Stimulated activated CD4-positive, alpha-beta T cell treated with anti-CD3 and anti-CD28 coated beads, Interleukin-2, amount 100 ng/mL, for 4 hours (primary cell): ENCODE measurements around the gene ULK2.
"Not testable (repeated sequence)": the region's sequence is repeated elsewhere in the genome, so short reads cannot be mapped to it uniquely, and the experiment has no call there.

ENCODE experiments used
- DNase-seq: peaks from one replicate; pipeline ENCODE4 v3.0.0-alpha.2; 2020; ENCODE audit warnings: low read depth

The ULK2 gene

DNA sequence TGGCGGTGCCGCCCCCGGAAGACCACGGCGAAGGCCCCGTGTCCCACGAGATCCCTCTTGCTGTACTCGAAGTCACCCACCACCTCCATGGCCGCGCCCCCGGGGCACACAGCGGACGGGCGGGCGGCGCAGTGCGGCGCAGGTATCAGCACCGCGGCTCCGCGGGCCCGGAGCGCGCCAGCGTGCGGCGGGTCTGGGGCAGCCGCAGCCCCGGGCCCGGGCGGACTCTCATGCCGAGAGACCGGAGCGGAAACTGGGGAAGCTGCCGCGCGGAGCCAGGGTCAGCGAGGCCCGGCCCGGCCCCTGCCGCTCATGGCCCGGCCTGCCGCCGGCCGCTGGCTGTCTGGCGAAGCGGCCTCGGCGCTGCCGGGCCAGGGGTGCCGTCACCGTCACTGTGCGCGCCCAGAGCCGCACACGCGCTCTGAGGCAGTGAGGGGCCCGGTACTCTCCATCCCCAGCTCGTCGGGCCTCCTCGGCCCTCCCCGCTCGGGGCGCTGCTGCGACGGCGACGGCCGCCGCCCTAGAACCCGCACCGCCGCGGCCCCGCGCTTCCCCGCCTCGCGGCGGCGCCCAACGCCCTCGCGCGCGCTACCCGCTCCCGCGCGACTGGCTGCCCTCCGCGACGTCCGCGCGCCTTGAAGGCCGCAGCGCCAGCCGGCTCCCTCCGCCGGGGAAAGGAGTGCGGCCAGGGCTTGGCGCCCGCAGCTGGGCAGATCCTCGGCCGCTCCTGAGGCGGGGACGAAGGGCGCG is at the start of gene ULK2:
Gene ULK2 (minus strand): TSS at position 608 of the 750 bp plus-strand sequence. CDS start 519 bp downstream, at position 89.
- peak; percentile 24 for DNase-seq

DNA sequence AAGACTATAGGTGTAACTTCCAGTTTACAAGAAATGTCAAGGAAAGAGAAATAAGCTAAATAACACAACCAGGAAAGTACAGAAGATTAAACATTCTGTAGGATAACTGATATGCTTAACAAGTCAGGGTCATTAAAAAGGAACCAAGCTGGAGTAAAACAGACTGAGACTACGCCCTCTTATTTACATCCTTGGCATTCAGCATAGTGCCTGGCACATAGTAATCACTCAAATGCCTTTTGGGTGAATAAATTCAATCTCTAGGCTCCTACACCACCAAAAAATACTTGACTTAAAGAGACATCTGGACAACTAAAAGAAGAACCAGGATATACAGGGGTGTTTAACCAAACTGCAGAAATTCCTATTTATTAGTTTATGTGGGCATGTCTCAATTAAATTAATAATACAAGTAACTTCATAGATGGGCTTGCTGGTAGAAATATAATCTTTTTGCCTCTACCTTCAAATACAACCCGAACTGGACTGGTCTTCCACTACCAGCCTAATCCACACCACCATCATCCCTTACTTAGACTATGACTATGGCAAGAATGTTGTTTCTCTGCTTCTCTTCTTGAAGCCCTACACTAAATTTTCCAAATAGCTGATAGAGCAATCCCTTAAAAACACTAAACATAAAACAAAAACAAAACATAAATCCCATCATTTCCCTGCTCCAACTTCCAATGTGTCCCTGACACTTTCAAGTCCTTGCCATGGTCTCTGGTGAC is 47.7 kb upstream of the ULK2 start:
- DNase-seq = no peak

GRCh38 chr17:19911033-19911432 is 43.3 kb upstream of the ULK2 start:
- DNase-seq = no peak

DNA sequence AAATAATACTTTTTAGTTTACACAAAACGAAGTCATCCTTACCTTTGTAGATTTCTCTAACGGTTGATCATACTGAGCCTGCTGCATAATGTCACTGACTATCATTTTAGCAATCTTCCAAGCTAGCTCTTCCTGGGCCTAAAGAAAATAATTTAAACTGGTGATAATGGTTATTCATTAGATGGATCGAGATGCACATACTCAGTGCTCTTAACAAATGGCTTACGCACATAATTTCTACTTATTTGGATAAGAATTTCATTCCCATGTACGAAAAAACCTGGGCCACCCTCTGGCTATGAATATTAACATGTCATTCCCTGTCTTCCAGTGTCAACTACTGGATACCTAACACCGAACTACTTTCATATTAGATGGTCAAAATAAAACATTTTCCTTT is 41.4 kb upstream of the ULK2 start:
- DNase-seq = no peak

DNA sequence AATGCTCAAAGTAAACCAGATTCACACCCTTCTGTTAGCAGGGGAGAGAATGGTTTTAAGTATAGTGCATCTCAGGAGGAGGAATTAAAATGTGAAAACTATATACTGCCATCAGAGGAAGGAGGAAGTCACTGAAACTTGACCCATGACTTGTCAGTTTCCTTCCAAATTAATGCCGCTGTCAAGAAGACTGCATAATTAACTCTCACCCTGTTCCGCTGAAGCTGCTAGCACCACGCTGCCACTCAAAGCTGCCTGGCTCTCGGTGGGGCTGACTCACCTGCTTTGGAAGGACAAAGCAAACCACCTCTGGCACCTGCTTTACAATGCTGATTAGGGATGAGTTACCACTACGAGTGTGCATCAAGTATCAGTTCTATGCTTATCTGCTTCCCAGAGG is 37.8 kb upstream of the ULK2 start:
- DNase-seq = no peak

DNA sequence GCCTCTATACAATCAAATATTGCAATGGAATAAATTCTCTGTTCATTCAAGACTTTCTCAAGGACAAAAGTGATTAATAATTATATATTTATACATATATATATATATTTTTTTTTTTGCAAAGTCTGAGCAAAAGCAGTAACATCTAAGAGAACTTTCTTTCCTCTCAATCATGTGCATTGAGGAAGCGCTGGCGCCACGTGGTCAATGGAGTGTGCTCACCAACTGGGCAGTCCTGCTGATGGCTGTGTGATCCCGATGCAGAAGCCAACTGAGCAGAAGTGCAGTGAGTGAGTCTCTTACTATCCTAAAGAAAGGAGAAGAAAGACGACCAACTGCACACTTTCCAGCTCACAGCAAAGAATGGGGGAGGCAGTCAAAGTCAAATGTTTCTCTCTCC is 37.2 kb upstream of the ULK2 start:
- DNase-seq = no peak

- DNase-seq = no peak
Observed at GRCh38 chr17:19904412-19904811, 36.7 kb upstream of the ULK2 start.

DNA sequence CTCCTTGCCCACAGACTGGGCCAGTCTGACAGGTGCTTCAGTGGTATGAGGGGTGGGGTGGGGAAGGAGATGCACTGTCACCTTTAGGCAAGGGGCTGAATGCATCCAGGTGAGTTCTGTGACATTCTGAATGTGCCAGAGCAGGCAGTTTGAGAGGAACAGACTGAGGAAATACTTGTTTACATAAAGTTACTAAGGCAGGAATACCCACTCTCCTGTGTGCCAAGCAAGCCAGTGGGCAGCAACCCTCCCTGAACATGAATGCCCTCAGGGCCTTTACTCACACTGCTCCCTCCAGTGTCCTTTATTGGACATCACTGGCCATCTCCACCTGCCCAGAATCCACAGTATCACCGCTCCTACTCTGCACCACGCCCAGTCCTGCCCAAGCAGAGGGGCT is 33.1 kb upstream of the ULK2 start:
- no peak for DNase-seq

DNA sequence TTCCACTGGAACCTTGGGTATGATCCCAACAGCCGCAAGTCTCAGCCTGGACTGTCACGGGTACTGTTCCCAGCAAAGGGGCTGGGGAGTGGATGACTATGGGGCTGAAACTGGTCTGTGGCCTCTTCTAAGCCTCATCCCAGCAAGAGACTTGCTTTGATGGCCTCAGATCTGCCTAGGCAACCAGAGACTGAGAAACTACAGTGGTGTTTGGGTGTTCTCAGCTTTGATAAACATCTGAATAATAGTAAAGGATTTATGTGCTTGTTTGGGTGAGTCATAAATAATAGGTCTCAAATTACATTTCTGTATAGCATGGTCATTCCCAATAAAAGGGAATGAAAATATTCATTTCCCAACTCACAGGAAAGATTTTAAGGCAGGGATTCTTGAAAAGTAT is 30.2 kb upstream of the ULK2 start:
- no peak for DNase-seq

DNA sequence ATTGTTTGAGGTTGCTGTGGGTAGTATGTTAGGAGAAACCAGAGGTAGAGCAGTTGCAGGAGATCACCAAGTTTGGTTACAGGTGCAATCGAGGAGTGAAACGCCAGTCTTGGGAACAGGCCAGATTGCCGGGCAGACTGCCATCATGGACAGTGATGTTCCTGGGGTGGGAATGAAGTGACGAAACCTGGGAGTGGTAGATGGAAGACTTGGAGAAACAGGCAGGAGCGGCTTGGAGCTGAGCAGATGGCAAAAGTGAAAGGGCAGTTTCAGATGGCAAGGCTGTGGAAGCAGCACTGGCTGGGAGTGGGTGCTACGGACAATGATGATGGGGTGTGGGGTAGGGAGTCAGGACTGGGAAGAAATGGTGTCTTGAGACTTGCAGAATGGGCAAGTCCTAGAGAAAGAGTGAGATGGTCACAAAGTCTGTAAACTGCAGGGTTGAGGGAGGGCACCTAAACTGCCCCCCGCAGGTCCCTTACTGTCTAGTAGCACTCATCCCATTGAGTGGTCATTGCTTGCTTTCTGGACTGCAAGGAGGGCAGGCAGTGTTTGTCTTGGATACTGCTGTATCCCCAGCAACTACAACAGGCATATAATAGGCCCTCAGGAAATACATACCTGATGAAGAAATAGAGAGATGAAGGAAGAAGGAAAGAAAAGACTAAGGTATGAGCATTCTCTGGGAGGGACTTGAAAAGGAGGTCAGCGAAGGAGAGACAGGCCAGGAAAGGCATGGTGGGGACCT is 29.5 kb upstream of the ULK2 start:
- no peak for DNase-seq

GRCh38 chr17:19896679-19897078 is 28.9 kb upstream of the ULK2 start:
- no peak for DNase-seq

- DNase-seq = not testable (repeated sequence)
Observed at GRCh38 chr17:19890554-19890953, 22.8 kb upstream of the ULK2 start.

- not testable (repeated sequence) for DNase-seq
Observed at GRCh38 chr17:19890001-19890400, 22.3 kb upstream of the ULK2 start.

DNA sequence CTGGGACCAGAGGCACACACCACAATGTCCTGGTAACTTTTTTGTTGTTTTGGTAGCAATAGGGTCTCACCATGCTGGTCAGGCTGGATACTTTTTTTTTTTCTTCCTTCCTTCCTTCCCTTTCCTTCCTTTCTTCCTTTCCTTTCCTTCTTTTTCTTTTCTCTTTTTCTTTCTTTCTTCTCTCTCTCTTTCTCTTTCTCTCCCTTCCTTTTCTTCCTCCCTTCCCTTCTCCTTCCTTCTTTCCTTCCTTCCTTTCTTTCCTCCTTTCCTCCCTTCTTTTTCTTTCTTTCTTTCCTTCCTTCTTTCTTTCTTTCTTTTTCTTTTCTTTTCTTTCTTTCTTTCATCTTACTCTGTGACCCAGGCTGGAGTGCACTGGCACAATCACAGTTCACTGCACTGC is 18.4 kb upstream of the ULK2 start:
- no peak for DNase-seq

GRCh38 chr17:19883537-19884215 is 15.9 kb upstream of the ULK2 start:
- no peak for DNase-seq

DNA sequence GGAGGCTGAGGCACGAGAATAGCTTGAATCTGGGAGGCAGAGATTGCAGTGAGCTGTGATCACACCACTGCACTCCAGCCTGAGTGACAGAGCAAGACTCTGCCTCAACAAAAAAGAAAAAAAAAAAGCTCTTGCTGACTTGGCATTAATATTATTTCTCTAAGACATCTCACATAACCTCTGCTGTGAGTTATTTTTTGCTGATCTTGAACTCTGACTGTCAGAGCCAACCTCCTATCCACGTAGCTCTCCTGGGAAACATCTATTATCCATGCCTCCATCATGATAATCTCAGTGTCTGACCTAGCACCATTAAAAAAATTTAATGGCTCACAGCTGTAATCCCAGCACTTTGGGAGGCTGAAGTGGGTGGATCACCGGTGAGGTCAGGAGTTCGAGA is 12.7 kb upstream of the ULK2 start:
- no peak for DNase-seq

DNA sequence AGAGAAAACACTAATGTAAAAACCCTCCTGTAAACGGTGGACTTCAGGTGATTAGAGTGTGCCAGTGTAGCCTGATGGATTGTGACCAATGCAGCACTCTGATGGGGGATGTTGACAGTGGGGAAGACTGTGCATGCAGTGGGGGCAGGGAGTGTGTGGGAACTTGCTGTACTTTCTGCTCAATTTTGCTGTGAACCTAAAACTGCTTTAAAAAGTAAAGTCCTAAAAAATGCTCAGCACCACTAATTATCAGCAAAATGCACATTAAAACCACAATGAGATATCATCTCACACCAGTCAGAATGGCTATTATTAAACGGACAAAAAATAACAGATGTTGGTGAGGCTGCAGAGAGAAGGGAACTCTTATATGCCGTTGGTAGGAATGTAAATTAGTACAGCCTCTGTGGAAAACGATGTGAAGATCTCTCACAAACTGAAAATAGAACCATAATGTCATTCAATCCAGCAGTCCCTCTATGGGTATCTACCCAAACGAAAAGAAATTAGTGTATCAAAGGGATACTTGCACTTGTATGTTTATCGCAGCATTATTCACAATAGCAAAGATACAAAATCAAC is 9.7 kb upstream of the ULK2 start:
- DNase-seq = no peak

DNA sequence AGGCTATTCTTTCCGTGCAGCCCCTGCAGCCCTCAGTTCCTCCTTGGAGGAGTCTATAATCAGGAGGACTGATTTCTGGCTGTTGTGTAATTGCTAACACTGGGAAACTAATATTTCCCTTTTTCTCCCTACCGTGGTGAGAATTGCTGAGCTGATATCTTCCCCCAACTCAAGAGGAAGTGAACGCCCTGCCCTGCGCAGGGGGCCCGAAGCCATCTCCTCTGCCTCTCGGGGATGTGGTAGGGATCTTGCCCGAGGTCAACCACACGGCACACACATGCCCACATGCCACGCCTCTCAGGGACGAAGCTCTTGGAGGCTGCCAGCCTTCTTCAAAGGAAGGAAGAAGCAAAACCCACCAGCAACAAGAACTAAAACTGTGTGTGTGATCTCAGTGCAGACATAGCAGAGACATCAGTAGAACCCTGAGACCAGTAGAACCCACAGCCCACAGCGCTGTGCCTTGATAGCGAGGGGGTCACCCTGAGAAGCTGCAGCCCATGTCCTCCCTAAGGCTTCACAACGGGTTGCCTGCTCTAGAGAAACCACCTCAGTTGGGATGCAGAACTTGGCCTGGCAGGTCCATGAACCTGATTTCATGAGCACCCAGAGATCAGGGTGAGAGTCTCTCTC is 8.9 kb upstream of the ULK2 start:
- DNase-seq = no peak

- no peak for DNase-seq
Observed at GRCh38 chr17:19874256-19874655, 6.5 kb upstream of the ULK2 start.

DNA sequence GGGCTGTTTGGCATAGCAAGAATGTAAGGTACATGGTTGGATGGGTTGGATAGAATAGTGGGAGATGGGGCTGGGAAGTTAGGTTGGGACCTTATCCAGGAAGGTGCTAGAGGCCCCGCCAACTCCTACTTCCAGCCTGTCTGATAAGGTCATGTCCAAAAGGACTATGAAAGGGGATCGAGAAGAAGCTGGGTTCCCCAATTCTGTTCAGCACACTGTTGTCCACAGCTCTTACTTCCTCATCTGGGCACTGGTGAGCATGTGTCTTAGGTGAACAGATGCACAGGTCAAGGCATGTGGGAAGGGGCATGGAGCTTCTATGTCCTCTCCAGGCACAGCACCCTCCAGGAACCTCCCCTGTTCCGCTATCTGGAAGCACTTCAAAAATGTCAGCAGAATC is 5.6 kb upstream of the ULK2 start:
- DNase-seq = no peak

DNA sequence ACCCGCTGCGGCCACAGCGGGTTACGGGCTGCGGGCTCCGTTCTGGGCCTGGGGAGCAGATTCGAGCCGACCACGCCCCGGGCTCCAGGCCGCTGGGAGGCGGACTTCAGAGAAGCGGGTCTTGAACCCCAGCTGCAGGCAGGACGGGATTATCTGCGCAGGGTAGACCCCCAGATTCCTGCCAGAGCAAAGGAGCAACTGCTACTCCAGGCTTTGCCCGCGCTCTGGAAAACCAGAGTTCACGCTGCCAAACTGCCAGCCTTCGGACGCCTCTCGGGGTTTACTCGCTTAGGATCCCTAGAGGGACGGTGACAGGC is 301 bp upstream of the ULK2 start:
- DNase-seq = no peak

DNA sequence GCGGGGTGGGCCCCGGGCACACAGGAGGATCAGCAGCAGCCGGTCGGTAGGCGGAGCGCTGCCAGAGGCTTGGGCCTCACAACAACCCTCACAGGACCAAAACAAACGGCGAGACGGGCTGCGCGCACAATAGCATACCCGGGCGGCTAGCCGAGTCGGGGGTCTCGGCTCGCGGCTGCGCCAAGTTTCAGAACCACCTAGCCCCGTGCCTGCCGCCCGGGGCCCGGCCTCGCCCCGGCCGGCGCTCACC is 732 bp downstream of the ULK2 start:
- DNase-seq = peak; percentile 13
